KMS-11 (cell line): Measurements from ENCODE around the gene ITGAL.

Source experiments
- H2AFZ ChIP-seq: fragments of 200-600 bp; sonication (generic); 2 replicates; pipeline ENCODE4 v1.6.1; 2016; ENCODE audit warnings: antibody characterized with exemption, mixed run types, low read depth
- H3K27ac ChIP-seq: fragments of 200-600 bp; sonication (generic); 2 replicates; pipeline ENCODE4 v1.6.1; 2016; ENCODE audit warnings: mild to moderate bottlenecking, mixed run types
- H3K27me3 ChIP-seq: fragments of 200-600 bp; sonication (generic); 2 replicates; pipeline ENCODE4 v1.6.1; 2017; ENCODE audit warnings: mild to moderate bottlenecking, low read depth, mixed run types, moderate library complexity; ENCODE audit not compliant: insufficient read depth
- H3K36me3 ChIP-seq: fragments of 200-600 bp; sonication (generic); 2 replicates; pipeline ENCODE4 v1.6.1; 2017; ENCODE audit warnings: mild to moderate bottlenecking, mixed run types; ENCODE audit not compliant: insufficient read depth
- H3K4me1 ChIP-seq: fragments of 200-600 bp; sonication (generic); 2 replicates; pipeline ENCODE4 v1.6.1; 2016; ENCODE audit warnings: mild to moderate bottlenecking, low read depth, mixed run types; ENCODE audit not compliant: poor library complexity, severe bottlenecking
- H3K4me2 ChIP-seq: fragments of 200-600 bp; sonication (generic); 2 replicates; pipeline ENCODE4 v1.7.0; 2016; ENCODE audit warnings: mild to moderate bottlenecking, mixed run types
- H3K4me3 ChIP-seq: fragments of 200-600 bp; sonication (generic); IDR thresholded peaks from 2 replicates; pipeline ENCODE4 v1.6.1; 2017; ENCODE audit warnings: low read depth, low read length, mixed read lengths; ENCODE audit not compliant: insufficient read depth
- H3K79me2 ChIP-seq: fragments of 200-600 bp; sonication (generic); 2 replicates; pipeline ENCODE4 v1.6.1; 2016; ENCODE audit warnings: low read depth, mixed run types; ENCODE audit not compliant: insufficient read depth
- H3K9ac ChIP-seq: fragments of 200-600 bp; sonication (generic); 2 replicates; pipeline ENCODE4 v1.6.1; 2016; ENCODE audit warnings: mild to moderate bottlenecking, mixed run types
- H4K20me1 ChIP-seq: fragments of 200-600 bp; sonication (generic); 2 replicates; pipeline ENCODE4 v1.6.1; 2016; ENCODE audit warnings: mild to moderate bottlenecking, mixed run types; ENCODE audit not compliant: insufficient read depth
- CTCF ChIP-seq: fragments of 200-600 bp; sonication (generic); conservative IDR thresholded peaks from 2 replicates; pipeline ENCODE4 v1.6.1; 2017; ENCODE audit warnings: low read depth, mild to moderate bottlenecking, antibody characterized with exemption, low read length, moderate library complexity, mixed read lengths

Gene ITGAL

GRCh38 chr16:30472328-30472942 lies at the start of gene ITGAL:
TSS of gene ITGAL (plus strand) at chr16:30472742. CDS start at chr16:30472838, 96 bp downstream.
- H3K27ac ChIP-seq: peak within 1 kb of the TSS; percentile 44; the same call in 1 of the 2 replicates
- peak within 1 kb of the TSS; percentile 69 for H3K4me2 ChIP-seq
- peak within 1 kb of the TSS; percentile 62 for H2AFZ ChIP-seq
- H3K4me1 ChIP-seq: peaks cover 40% of the 10 kb centered on the region
- no peak within 1 kb of the TSS for H3K4me3 ChIP-seq
- no peaks in the 10 kb centered on the region for H4K20me1 ChIP-seq
- no peaks in the 10 kb centered on the region for H3K27me3 ChIP-seq
- no peaks in the 10 kb centered on the region for H3K36me3 ChIP-seq
- H3K9ac ChIP-seq: peak within 1 kb of the TSS; percentile 25; the same call in 1 of the 2 replicates
- H3K79me2 ChIP-seq: no peaks in the 10 kb centered on the region
- no peak for TF ChIP-seq CTCF

- Histone ChIP-seq H3K4me3 (no peak overlapping the region), H3K36me3 (peaks cover 9% of the 10 kb centered on the region; the same call in 1 of the 2 replicates), H3K4me2 (peak overlapping the region; percentile 91; the same call in 1 of the 2 replicates), H3K27me3 (no peaks in the 10 kb centered on the region), H2AFZ (no peak overlapping the region), H3K4me1 (peaks cover 15% of the 10 kb centered on the region), H3K79me2 (peaks cover 36% of the 10 kb centered on the region), H3K27ac (no peak overlapping the region), H4K20me1 (no peaks in the 10 kb centered on the region), H3K9ac (no peak overlapping the region)
- no peak for TF ChIP-seq CTCF
Measured at GRCh38 chr16:30428055-30428454, 44.5 kb upstream of the ITGAL start.

GRCh38 chr16:30429418-30429677 lies 43.2 kb upstream of the ITGAL start:
- Histone ChIP-seq H3K79me2 (peaks cover 34% of the 10 kb centered on the region), H3K4me1 (peaks cover 19% of the 10 kb centered on the region), H3K27me3 (no peaks in the 10 kb centered on the region), H3K36me3 (no peaks in the 10 kb centered on the region; the same call in 1 of the 2 replicates), H3K4me2 (peak overlapping the region; percentile 91), H3K27ac (peak overlapping the region; percentile 29; the same call in 1 of the 2 replicates), H4K20me1 (no peaks in the 10 kb centered on the region), H3K9ac (peak overlapping the region; percentile 64), H2AFZ (peak overlapping the region; percentile 55), H3K4me3 (no peak overlapping the region)
- TF ChIP-seq CTCF: no peak

- Histone ChIP-seq H3K79me2 (peaks cover 29% of the 10 kb centered on the region), H3K4me1 (peaks cover 19% of the 10 kb centered on the region), H3K9ac (peak within 1 kb of the TSS; percentile 64), H3K4me3 (no peak within 1 kb of the TSS), H4K20me1 (no peaks in the 10 kb centered on the region), H3K4me2 (peak within 1 kb of the TSS; percentile 91), H3K36me3 (no peaks in the 10 kb centered on the region; the same call in 1 of the 2 replicates), H3K27me3 (no peaks in the 10 kb centered on the region), H2AFZ (peak within 1 kb of the TSS; percentile 69), H3K27ac (peak within 1 kb of the TSS; percentile 29; the same call in 1 of the 2 replicates)
- peak; percentile 95 for TF ChIP-seq CTCF
Measured at GRCh38 chr16:30429678-30430427, 42.7 kb upstream of the ITGAL start, which contains the start of gene DCTPP1. TSS of gene DCTPP1 (minus strand) at chr16:30430030. CDS start at chr16:30429980, 50 bp downstream.
